GM21717 (cell line): ENCODE results near the gene FAM120AOS.
"Not testable (repeated sequence)": the region's sequence is repeated elsewhere in the genome, so short reads cannot be mapped to it uniquely, and the experiment has no call there.

Source experiments
- ATAC-seq: cut with Tn5 transposase; IDR thresholded peaks from one replicate; pipeline ENCODE4 v1.9.1; 2021; ENCODE audit warnings: mild to moderate bottlenecking, moderate library complexity; ENCODE audit not compliant: unreplicated experiment

Gene FAM120AOS

GRCh38 chr9:93440896-93441580 is 12.3 kb downstream of the FAM120AOS start:
- ATAC-seq = no peak

DNA sequence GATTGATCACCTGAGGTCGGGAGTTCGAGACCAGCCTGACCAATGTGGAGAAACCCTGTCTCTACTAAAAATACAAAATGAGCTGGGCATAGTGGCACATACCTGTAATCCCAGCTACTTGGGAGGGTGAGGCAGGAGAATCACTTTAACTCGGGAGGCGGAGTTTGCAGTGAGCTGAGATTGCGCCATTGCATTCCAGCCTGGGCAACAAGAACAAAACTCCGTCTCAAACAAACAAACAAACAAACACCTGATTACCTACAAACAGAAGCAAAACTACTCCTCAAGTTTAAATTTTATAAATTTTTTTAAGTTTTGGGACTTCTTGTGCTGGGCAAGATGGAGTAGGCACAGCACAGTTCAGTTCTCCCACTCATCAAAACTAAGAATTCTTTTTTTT is 14.1 kb downstream of the FAM120AOS start:
- ATAC-seq = not testable (repeated sequence)

DNA sequence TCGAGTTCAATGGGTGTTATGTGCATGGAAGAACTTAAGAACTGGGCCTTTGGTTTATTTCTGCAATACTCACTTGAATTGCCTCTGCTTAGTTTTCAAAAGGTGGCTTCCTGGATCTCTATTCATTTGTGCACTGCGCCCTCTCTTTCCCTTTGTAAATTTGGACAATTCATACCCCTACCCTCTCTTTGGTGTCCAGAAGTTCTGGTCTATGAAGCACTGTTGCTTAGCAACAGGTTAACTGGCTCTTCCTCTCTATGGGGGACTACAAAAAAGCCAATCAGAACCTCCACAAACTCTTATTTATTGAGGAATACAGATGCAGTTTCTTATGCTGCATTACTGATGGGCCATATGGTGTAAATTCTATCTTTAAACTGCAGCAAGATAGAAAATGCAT is 15.4 kb downstream of the FAM120AOS start:
- no peak for ATAC-seq

GRCh38 chr9:93436655-93437407 is 16.6 kb downstream of the FAM120AOS start:
- no peak for ATAC-seq

GRCh38 chr9:93436218-93436617 is 17.2 kb downstream of the FAM120AOS start:
- ATAC-seq = no peak

GRCh38 chr9:93435386-93435785 is 18.0 kb downstream of the FAM120AOS start:
- ATAC-seq = no peak

DNA sequence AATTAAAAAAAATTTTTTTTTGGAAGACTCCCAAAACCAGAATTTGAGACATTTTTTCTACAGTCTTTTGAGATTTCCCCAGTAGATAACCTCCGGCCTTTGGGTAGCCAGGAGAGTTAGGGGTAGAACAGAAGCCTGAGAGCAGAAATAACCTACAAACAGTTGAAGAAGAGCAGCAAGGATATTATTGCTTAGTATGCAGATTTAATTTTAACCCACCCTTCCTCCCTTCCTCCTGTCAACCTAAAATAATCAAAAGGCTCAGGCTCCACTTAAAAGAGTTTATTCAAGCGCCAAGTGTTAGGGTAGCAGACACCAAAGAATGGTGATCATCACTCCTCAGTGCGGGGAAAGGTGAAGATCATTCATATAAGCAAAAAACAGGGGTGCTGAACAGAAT is 19.3 kb downstream of the FAM120AOS start:
- ATAC-seq = no peak

GRCh38 chr9:93432964-93433363 is 20.4 kb downstream of the FAM120AOS start:
- ATAC-seq = no peak

DNA sequence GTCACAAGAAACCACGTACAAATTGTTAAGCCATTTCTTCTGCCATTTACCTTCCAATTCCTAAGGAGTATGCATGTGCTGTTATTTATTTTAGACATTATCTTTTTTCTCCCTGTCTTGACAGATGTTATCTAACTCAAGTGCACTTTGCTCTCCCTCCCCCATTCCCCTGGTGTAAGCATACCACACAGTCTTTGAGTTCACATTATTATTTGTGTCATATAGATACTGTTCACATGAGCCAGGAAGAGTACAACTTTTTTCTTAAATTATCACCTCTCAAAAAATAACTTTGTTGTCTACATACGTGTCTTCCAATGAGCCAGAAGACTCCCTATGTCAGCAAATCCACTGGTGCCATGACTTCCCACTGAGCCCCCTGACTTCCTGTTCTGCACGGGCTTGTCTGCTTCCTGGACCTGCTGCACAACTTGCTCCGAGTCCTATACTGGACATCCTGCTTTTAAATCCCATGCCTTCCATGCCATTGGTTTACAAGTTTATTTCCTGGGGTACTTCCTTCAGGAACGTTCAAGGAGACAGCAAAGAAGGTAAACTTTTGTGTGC is 21.8 kb downstream of the FAM120AOS start:
- no peak for ATAC-seq

DNA sequence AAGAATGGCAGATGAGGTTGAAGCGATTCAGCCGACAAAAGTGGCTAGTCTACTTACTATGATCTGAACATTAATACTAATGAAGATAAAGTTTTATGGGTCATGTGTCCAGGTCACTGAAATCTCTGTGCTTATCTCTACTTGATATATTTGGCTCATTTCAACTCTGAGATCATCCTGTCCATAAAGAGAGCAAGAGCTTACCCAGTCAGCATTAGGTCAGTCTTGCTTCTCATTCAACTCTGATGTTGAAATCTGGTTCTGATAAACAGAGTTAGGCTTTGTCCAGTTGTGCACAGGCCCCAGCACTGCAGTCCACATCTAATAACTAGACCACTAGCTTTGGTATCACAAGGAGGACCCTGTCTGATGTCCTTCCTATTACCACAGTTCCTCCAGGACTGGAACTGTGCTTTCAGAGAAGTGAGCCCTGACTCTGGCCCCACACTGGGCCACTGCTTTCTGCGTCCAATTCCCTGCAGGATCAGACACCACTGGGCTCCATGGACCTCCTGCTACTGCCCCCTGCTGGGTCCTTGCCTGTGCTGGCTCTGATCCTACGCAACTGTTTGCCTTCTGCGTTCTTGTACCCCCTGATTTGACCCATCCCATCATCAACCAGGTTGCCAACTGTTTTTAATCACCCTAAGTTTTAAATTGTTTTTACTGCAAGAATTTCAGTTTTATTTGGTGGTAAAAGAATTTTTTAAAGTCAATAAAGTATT is 25.6 kb downstream of the FAM120AOS start:
- no peak for ATAC-seq

DNA sequence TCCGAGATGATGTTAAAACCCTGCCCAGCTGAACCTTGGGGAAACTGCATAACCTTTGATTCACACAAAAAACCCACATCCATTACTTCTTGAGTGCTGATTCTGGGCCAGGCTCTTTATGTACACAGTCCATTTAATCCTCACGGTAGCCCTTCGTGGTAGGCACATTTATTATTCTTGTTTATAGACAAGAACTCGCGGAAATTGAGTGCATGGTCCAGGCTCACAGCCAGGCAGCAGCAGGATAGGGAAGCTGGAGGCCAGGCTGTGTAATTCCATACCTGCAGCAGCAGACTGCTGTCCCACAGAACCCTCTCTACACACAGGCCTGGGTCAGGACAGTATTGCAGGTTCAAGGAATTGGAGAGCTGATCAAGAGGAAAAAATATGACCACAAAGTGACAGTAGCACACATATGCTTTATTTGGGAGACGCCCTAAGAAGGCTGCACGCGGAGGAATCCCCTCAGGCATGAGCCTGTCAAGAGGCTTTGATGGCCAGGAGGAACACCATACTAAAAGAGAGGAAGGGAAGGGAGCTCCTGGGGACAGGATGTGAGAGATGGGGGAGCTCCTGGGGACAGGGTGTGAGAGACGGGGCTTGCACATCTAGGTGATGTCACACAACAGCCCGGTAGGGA is 30.3 kb downstream of the FAM120AOS start:
- no peak for ATAC-seq

DNA sequence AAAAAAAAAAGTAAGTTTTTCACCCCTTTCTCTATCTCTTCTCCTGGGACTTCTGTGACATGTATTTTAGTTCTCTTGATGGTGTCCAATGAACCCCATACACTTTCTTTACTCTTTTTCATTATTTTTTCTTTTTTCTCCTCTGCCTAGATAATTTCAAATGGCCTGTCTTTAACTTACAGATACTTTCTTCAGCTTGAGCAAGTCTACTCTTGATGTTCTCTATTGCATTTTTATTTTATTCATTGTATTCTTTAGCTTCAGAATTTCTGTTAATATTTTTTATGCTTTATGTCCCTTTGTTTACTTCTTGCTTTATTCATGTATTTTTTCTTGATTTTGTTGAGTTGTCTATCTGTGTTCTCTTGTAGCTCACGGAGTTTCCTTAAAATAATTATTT is 34.4 kb downstream of the FAM120AOS start:
- no peak for ATAC-seq

DNA sequence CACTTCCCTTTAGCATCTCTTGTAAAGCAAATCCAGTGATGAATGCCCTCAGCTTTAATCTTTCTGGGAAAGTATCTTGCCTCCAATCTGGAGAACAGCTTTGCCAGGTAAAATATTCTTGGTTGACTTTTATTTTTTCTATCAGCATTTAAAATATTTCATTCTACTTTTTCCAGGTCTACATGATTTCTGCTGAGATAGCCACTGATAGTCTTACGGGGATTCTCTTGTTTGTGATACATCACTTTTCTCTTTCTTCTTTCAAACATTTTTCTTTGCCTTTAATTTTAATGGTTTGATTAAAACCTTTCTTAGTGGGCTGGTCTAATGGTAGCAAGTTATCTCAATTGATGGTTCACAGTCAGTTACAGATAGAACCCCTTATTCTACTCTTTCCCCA is 35.8 kb downstream of the FAM120AOS start:
- no peak for ATAC-seq

GRCh38 chr9:93416530-93417235 is 36.7 kb downstream of the FAM120AOS start:
- no peak for ATAC-seq

GRCh38 chr9:93415176-93415690 is 38.1 kb downstream of the FAM120AOS start:
- ATAC-seq = no peak

DNA sequence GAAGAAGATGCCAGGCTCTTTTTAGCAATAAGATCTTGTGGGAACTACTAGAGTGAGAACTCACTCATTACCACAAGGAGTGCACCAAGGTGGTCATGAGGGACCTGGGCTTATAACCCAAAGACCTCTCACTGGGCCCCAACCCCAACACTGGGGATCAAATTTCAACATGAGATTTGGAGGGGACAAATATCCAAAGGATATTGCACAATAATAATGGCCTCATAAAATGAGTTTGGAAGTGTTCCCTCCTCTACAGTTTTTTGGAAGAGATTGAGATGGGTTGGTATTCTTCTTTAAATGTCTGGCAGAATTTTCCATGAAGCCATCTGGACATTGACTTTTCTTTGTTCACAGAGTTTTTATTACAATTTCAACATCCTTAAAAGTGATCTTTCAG is 39.9 kb downstream of the FAM120AOS start:
- no peak for ATAC-seq

- ATAC-seq = no peak
These were observed 47.0 kb downstream of the FAM120AOS start for GRCh38 chr9:93406371-93406770.

GRCh38 chr9:93398471-93398870 is 54.9 kb downstream of the FAM120AOS start:
- no peak for ATAC-seq

DNA sequence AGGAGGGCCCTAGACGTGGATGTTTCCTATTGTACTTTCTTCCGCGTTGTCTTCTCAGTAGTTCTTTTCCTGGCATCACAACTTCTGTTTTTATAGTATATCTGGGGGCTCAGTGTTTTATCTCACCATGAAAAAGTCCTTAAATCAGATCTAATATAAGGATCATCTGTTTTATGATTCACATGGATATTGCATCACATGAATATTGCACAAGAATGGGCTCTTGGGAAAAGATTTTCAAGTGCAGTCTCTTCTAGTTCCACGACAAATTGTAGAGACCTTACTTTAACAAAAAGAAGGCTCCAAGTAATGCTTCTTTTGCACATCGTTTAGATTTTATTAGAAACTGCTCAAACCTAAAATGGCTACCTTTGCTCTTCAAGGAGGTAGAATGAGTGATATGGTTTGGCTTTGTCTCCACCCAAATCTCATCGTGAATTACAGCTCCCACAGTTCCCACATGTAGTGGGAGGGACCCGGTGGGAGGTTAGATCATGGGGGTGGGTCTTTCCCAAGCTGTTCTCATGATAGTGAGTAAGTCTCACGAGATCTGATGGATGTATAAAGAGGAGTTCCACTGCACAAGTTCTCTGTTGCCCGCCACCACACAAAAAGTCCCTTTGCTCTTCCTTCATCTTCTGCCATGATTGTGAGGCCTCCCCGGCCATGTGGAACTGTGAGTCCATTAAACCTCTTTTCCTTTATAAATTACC is 55.6 kb downstream of the FAM120AOS start:
- ATAC-seq = no peak
